A549 (cell line): ENCODE results near the gene WDR72. TPM values are rescaled to one million over a fixed set of nuclear protein-coding genes. Genes with fewer than 3 reads are reported as not detected.

Experiments
- ATAC-seq, 2 experiments: fragments of 200-7000 bp in 1 of 2; fragments of >200 bp in 1 of 2; cut with Nextera tagmentation in 1 of 2; cut with Tn5 transposase in 1 of 2; 3 replicates each; pipeline versions ENCODE4 v1.8.0 to v1.9.1; 2018 to 2020; ENCODE audit warnings: mild to moderate bottlenecking in 1 of 2, moderate library complexity in 1 of 2
- CTCF ChIA-PET: fragments of 300-600 bp; sonication (Branson Sonifier 250); formaldehyde crosslinking; extraction: SDS; loops from one replicate; lab custom pipeline; 2021; ENCODE audit warnings: antibody characterized with exemption, inconsistent platforms; lab: Yijun Ruan, JAX
- POLR2A ChIA-PET: fragments of 350-600 bp; formaldehyde crosslinking; extraction: SDS; loops from one replicate; lab custom pipeline; 2021; ENCODE audit warnings: antibody characterized with exemption, inconsistent platforms; lab: Yijun Ruan, JAX
- DNase-seq, 2 experiments: peaks; one replicate each; pipeline versions ENCODE4 v3.0.0 to v3.0.0-alpha.2; 2011 to 2016; ENCODE audit warnings: low read depth in 1 of 2, low spot score in 1 of 2
- FAIRE-seq: peaks from 2 replicates; lab custom pipeline; 2011; peaks lifted over from hg19 to GRCh38; lab: Jason Lieb, UNC
- H3K27ac ChIP-seq, 2 experiments: fragments of >200 bp; sonication (Bioruptor Twin); formaldehyde crosslinking; 3 replicates each; pipeline ENCODE4 v1.5.1; 2016 to 2017
- H3K4me1 ChIP-seq: fragments of >200 bp; sonication (Bioruptor Twin); formaldehyde crosslinking; 3 replicates; pipeline ENCODE4 v1.6.1; 2016
- H3K4me2 ChIP-seq: fragments of >200 bp; sonication (Bioruptor Twin); formaldehyde crosslinking; 3 replicates; pipeline ENCODE4 v1.6.1; 2016
- H3K4me3 ChIP-seq: fragments of >200 bp; sonication (Bioruptor Twin); formaldehyde crosslinking; 3 replicates; pipeline ENCODE4 v1.5.1; 2016
- H3K9me3 ChIP-seq: fragments of >200 bp; sonication (Bioruptor Twin); formaldehyde crosslinking; 3 replicates; pipeline ENCODE4 v1.6.1; 2016
- BHLHE40 ChIP-seq: IDR thresholded peaks from 2 replicates; pipeline ENCODE4 v1.6.1; 2012; ENCODE audit warnings: low read depth, low read length, inconsistent platforms
- CEBPB ChIP-seq, 2 experiments: fragments of >200 bp in 1 of 2; sonication (Bioruptor Twin) in 1 of 2; formaldehyde crosslinking in 1 of 2; IDR thresholded peaks; 2 replicates each; pipeline ENCODE4 v1.6.1; 2012 to 2016
- CHD2 ChIP-seq: fragments of 150-350 bp; IDR thresholded peaks from 2 replicates; pipeline ENCODE4 v1.6.1; 2014; ENCODE audit warnings: low read length; ENCODE audit not compliant: partially characterized antibody
- EHF ChIP-seq: fragments of 250-450 bp; sonication (Bioruptor Pico); IDR thresholded peaks from 2 replicates; pipeline ENCODE4 v1.5.0; 2020; ENCODE audit warnings: mild to moderate bottlenecking
- EHMT2 ChIP-seq: fragments of 200-600 bp; sonication (generic); IDR thresholded peaks from 2 replicates; pipeline ENCODE4 v1.6.1; 2016; ENCODE audit warnings: antibody characterized with exemption, low read depth, mild to moderate bottlenecking, moderate library complexity
- FOSB ChIP-seq: fragments of 250-450 bp; sonication (Bioruptor Pico); IDR thresholded peaks from 2 replicates; pipeline ENCODE4 v1.5.0; 2020; ENCODE audit warnings: mild to moderate bottlenecking, moderate library complexity
- HOXB13 ChIP-seq: fragments of 250-450 bp; sonication (Bioruptor Pico); IDR thresholded peaks from 2 replicates; pipeline ENCODE4 v1.5.0; 2020; ENCODE audit warnings: low read depth, mild to moderate bottlenecking, moderate library complexity
- JUNB ChIP-seq: fragments of >200 bp; sonication (Bioruptor Twin); formaldehyde crosslinking; IDR thresholded peaks from 2 replicates; pipeline ENCODE4 v1.6.1; 2016
- KDM5A ChIP-seq: fragments of 200-600 bp; sonication (generic); IDR thresholded peaks from 2 replicates; pipeline ENCODE4 v1.6.1; 2016; ENCODE audit warnings: antibody characterized with exemption, mild to moderate bottlenecking
- MYC ChIP-seq: IDR thresholded peaks from 2 replicates; pipeline ENCODE4 v1.6.1; 2012; ENCODE audit warnings: mild to moderate bottlenecking, inconsistent platforms, low read length, improper control_type of control experiment, borderline replicate concordance
- POLR2A ChIP-seq: IDR thresholded peaks from 2 replicates; pipeline ENCODE4 v1.6.1; 2012; ENCODE audit warnings: mild to moderate bottlenecking, low read length
- POLR2AphosphoS2 ChIP-seq: conservative IDR thresholded peaks from 2 replicates; pipeline ENCODE4 v1.6.1; 2012; ENCODE audit warnings: low read length, improper control_type of control experiment, inconsistent platforms
- WGBS: methylation state at CpG from one replicate; pipeline ENCODE4 v1.1.6; 2017; ENCODE audit errors: missing lambda C conversion rate; 5-methylcytosine and 5-hydroxymethylcytosine counted together
- polyA plus RNA-seq, 4 experiments: library from polyadenylated mRNA; depleted of rRNA in 3 of 4; stranded (reverse); fragments of >200 nt; fragmentation: RNase III in 1 of 4; extraction: RNeasy Plus Mini Kit Qiagen cat#74134 plus additional on column Dnase treatment in 1 of 4; gene quantifications; 2 replicates in 3 of 4; 3 replicates in 1 of 4; pipeline ENCODE4 v1.2.3, GENCODE V29; 2011 to 2017
- TF ChIP-seq, protein P1 (sequence below): fragments of 200-600 bp; sonication (generic); IDR thresholded peaks from 2 replicates; pipeline ENCODE4 v1.6.1; 2016; ENCODE audit warnings: antibody characterized with exemption, mild to moderate bottlenecking, moderate library complexity
- TF ChIP-seq, protein P2 (sequence below): fragments of 450-650 bp; IDR thresholded peaks from 2 replicates; pipeline ENCODE4 v1.6.1; 2014; ENCODE audit warnings: antibody characterized with exemption
- TF ChIP-seq, protein P3 (sequence below): fragments of >200 bp; sonication (Bioruptor Twin); formaldehyde crosslinking; IDR thresholded peaks from 3 replicates; pipeline ENCODE4 v1.6.1; 2016
- TF ChIP-seq, protein P4 (sequence below): fragments of >200 bp; sonication (Bioruptor Twin); formaldehyde crosslinking; IDR thresholded peaks from 3 replicates; pipeline ENCODE4 v1.5.1; 2016
- TF ChIP-seq, protein P5 (sequence below): IDR thresholded peaks from 2 replicates; pipeline ENCODE4 v1.6.1; 2012
- TF ChIP-seq, protein P6 (sequence below): fragments of 150-350 bp; IDR thresholded peaks from 2 replicates; pipeline ENCODE4 v1.6.1; 2014; ENCODE audit warnings: low read depth, mild to moderate bottlenecking, low read length
- TF ChIP-seq, protein P7 (sequence below): fragments of 250-450 bp; sonication (Bioruptor Pico); IDR thresholded peaks from 2 replicates; pipeline ENCODE4 v1.5.0; 2020; ENCODE audit warnings: low read depth, mild to moderate bottlenecking, moderate library complexity

Gene WDR72
- polyA plus RNA-seq, 2 of the 4 experiments (the other 2 are of a cell fraction): 12.0 to 28.5 TPM

DNA sequence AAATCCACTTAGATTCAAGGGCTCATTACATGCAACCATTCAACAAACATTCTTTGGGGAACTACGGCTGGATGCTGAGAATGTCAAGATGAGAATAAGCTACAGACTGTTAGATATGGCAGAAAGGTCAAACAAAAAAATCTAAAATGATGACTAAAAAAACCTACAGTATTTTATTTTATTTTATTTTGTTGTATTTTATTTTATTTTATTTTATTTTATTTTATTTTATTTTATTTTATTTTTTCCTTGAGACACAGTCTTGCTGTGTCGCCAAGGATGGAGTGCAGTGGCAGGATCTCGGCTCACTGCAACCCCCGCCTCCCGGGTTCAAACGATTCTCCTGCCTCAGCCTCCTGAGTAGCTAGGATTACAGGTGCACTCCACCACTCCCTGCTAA, 46.2 kb downstream of the WDR72 start:
- ChIA-PET POLR2A (no interaction called here), CTCF (no interaction called here)
- WGBS: 81% methylated on average over 6 of the region's 6 CpGs
- Histone ChIP-seq H3K9me3 (no peaks in the 10 kb centered on the region), H3K27ac (no peak overlapping the region), H3K4me3 (no peak overlapping the region), H3K4me2 (no peak overlapping the region), H3K4me1 (peaks cover 12% of the 10 kb centered on the region; the same call in 2 of the 3 replicates)
- TF ChIP-seq, protein P1, sequence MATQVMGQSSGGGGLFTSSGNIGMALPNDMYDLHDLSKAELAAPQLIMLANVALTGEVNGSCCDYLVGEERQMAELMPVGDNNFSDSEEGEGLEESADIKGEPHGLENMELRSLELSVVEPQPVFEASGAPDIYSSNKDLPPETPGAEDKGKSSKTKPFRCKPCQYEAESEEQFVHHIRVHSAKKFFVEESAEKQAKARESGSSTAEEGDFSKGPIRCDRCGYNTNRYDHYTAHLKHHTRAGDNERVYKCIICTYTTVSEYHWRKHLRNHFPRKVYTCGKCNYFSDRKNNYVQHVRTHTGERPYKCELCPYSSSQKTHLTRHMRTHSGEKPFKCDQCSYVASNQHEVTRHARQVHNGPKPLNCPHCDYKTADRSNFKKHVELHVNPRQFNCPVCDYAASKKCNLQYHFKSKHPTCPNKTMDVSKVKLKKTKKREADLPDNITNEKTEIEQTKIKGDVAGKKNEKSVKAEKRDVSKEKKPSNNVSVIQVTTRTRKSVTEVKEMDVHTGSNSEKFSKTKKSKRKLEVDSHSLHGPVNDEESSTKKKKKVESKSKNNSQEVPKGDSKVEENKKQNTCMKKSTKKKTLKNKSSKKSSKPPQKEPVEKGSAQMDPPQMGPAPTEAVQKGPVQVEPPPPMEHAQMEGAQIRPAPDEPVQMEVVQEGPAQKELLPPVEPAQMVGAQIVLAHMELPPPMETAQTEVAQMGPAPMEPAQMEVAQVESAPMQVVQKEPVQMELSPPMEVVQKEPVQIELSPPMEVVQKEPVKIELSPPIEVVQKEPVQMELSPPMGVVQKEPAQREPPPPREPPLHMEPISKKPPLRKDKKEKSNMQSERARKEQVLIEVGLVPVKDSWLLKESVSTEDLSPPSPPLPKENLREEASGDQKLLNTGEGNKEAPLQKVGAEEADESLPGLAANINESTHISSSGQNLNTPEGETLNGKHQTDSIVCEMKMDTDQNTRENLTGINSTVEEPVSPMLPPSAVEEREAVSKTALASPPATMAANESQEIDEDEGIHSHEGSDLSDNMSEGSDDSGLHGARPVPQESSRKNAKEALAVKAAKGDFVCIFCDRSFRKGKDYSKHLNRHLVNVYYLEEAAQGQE: no peak
- TF ChIP-seq, protein P2, sequence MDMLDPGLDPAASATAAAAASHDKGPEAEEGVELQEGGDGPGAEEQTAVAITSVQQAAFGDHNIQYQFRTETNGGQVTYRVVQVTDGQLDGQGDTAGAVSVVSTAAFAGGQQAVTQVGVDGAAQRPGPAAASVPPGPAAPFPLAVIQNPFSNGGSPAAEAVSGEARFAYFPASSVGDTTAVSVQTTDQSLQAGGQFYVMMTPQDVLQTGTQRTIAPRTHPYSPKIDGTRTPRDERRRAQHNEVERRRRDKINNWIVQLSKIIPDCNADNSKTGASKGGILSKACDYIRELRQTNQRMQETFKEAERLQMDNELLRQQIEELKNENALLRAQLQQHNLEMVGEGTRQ: no peak
- TF ChIP-seq MYC (no peak), CHD2 (no peak), EHMT2 (no peak), EHF (CRISPR knock-in tag) (no peak), BHLHE40 (no peak), JUNB (no peak), FOSB (CRISPR knock-in tag) (no peak), CEBPB (IDR thresholded peaks at IDR 0.05) (no peak), KDM5A (no peak), POLR2AphosphoS2 (no peak), POLR2A (no peak), HOXB13 (CRISPR knock-in tag) (no peak)
- TF ChIP-seq, protein P3, sequence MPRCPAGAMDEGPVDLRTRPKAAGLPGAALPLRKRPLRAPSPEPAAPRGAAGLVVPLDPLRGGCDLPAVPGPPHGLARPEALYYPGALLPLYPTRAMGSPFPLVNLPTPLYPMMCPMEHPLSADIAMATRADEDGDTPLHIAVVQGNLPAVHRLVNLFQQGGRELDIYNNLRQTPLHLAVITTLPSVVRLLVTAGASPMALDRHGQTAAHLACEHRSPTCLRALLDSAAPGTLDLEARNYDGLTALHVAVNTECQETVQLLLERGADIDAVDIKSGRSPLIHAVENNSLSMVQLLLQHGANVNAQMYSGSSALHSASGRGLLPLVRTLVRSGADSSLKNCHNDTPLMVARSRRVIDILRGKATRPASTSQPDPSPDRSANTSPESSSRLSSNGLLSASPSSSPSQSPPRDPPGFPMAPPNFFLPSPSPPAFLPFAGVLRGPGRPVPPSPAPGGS: no peak
- TF ChIP-seq, protein P4, sequence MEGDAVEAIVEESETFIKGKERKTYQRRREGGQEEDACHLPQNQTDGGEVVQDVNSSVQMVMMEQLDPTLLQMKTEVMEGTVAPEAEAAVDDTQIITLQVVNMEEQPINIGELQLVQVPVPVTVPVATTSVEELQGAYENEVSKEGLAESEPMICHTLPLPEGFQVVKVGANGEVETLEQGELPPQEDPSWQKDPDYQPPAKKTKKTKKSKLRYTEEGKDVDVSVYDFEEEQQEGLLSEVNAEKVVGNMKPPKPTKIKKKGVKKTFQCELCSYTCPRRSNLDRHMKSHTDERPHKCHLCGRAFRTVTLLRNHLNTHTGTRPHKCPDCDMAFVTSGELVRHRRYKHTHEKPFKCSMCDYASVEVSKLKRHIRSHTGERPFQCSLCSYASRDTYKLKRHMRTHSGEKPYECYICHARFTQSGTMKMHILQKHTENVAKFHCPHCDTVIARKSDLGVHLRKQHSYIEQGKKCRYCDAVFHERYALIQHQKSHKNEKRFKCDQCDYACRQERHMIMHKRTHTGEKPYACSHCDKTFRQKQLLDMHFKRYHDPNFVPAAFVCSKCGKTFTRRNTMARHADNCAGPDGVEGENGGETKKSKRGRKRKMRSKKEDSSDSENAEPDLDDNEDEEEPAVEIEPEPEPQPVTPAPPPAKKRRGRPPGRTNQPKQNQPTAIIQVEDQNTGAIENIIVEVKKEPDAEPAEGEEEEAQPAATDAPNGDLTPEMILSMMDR: no peak
- TF ChIP-seq, protein P5, sequence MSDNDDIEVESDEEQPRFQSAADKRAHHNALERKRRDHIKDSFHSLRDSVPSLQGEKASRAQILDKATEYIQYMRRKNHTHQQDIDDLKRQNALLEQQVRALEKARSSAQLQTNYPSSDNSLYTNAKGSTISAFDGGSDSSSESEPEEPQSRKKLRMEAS: no peak
- TF ChIP-seq, protein P6, sequence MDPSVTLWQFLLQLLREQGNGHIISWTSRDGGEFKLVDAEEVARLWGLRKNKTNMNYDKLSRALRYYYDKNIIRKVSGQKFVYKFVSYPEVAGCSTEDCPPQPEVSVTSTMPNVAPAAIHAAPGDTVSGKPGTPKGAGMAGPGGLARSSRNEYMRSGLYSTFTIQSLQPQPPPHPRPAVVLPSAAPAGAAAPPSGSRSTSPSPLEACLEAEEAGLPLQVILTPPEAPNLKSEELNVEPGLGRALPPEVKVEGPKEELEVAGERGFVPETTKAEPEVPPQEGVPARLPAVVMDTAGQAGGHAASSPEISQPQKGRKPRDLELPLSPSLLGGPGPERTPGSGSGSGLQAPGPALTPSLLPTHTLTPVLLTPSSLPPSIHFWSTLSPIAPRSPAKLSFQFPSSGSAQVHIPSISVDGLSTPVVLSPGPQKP: no peak
- TF ChIP-seq, protein P7, sequence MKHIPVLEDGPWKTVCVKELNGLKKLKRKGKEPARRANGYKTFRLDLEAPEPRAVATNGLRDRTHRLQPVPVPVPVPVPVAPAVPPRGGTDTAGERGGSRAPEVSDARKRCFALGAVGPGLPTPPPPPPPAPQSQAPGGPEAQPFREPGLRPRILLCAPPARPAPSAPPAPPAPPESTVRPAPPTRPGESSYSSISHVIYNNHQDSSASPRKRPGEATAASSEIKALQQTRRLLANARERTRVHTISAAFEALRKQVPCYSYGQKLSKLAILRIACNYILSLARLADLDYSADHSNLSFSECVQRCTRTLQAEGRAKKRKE: no peak
- no peak for DNase-seq
- ATAC-seq: no peak
- no peak for FAIRE-seq
